ENCODE measurements around the gene MRPS21. TPM values are rescaled to one million over a fixed set of nuclear protein-coding genes. Genes with fewer than 3 reads are reported as not detected.

MRPS21 gene
- total RNA-seq (10 to 100 TPM; 50.1 to 55.0 (median 53.2) TPM), polyA plus RNA-seq (10 to 100 TPM; 53.4 to 87.8 (median 55.6) TPM)
- long read RNA-seq, donor 1, transcript MRPS21-202 (3 exons, 1,226 nt): major isoform, 27 of 37 reads
- long read RNA-seq, donor 1, transcript MRPS21-201 (2 exons, 1,462 nt): minor isoform, 5 of 37 reads
- long read RNA-seq, donor 1, partial matches to known transcripts: 0 of 37 reads
- long read RNA-seq, donor 1, other reads (novel, unspliced or antisense): 5 of 37 reads
- long read RNA-seq, donor 2, transcript MRPS21-202 (3 exons, 1,226 nt): major isoform, 28 of 47 reads
- long read RNA-seq, donor 2, transcript MRPS21-201 (2 exons, 1,462 nt): minor isoform, 18 of 47 reads
- long read RNA-seq, donor 2, partial matches to known transcripts: 0 of 47 reads
- long read RNA-seq, donor 2, other reads (novel, unspliced or antisense): 1 of 47 reads

- DNase-seq (peak; percentile 89 to 95), ATAC-seq (peak; percentile 96 to 99 (median 98))
- Histone ChIP-seq H3K9me3 (no peaks in the 10 kb centered on the region), H3K36me3 (ENCODE audit: insufficient read depth in 1 of 2, low read depth in 1 of 2) (peaks cover 0 to 42% of the 10 kb centered on the region in 2 donors), H3K4me1 (peaks cover 19% of the 10 kb centered on the region), H3K4me3 (peak within 1 kb of the TSS; percentile 79), H3K27me3 (ENCODE audit: insufficient read depth in 3 of 3, low read length in 2 of 3) (no peaks in the 10 kb centered on the region), H3K27ac (peak within 1 kb of the TSS; percentile 86)
- intact Hi-C loops (cut with DNase I): no loop called here
- no peak for TF ChIP-seq CTCF (IDR thresholded peaks at IDR 0.05)
- 5% methylated on average over 43 of the region's 43 CpGs for WGBS, 3 donors
Observed at GRCh38 chr1:150293433-150294253, at the start of gene MRPS21. TSS of gene MRPS21 (plus strand) at chr1:150293861. CDS start at chr1:150294367, 506 bp downstream.

GRCh38 chr1:150249936-150250335 lies 43.7 kb upstream of the MRPS21 start:
- no peak overlapping the region for H3K27ac ChIP-seq
- H3K36me3 ChIP-seq (ENCODE audit: insufficient read depth in 1 of 2, low read depth in 1 of 2): no peaks in the 10 kb centered on the region
- no peak for DNase-seq
- no peaks in the 10 kb centered on the region for H3K4me1 ChIP-seq
- 64 to 79% (median 74%) methylated on average over 2 of the region's 2 CpGs for WGBS, 3 donors
- H3K27me3 ChIP-seq (ENCODE audit: insufficient read depth in 3 of 3, low read length in 2 of 3): no peaks in the 10 kb centered on the region
- no peak overlapping the region for H3K4me3 ChIP-seq
- H3K9me3 ChIP-seq: no peaks in the 10 kb centered on the region
- intact Hi-C loops (cut with DNase I): no loop called here
- TF ChIP-seq CTCF (IDR thresholded peaks at IDR 0.05): no peak
- ATAC-seq: no peak

GRCh38 chr1:150256198-150256553 lies 37.5 kb upstream of the MRPS21 start:
- intact Hi-C loops (cut with DNase I): no loop called here
- ATAC-seq (peak in 1 of 4 donors; percentile 5), DNase-seq (no peak)
- 0 to 1% (median 0%) methylated on average over 1 of the region's 1 CpG for WGBS, 3 donors
- TF ChIP-seq CTCF (IDR thresholded peaks at IDR 0.05): no peak
- no peaks in the 10 kb centered on the region for H3K36me3 ChIP-seq (ENCODE audit: insufficient read depth in 1 of 2, low read depth in 1 of 2)
- no peak overlapping the region for H3K27ac ChIP-seq
- H3K4me1 ChIP-seq: peaks cover 20% of the 10 kb centered on the region
- H3K4me3 ChIP-seq: peak overlapping the region; percentile 54
- H3K9me3 ChIP-seq: no peaks in the 10 kb centered on the region
- no peaks in the 10 kb centered on the region for H3K27me3 ChIP-seq (ENCODE audit: insufficient read depth in 3 of 3, low read length in 2 of 3)

GRCh38 chr1:150256554-150257341 lies 36.9 kb upstream of the MRPS21 start:
- intact Hi-C loops (cut with DNase I): no loop called here
- Histone ChIP-seq H3K4me3 (peak overlapping the region; percentile 54), H3K27me3 (ENCODE audit: insufficient read depth in 3 of 3, low read length in 2 of 3) (no peaks in the 10 kb centered on the region), H3K27ac (no peak overlapping the region), H3K9me3 (no peaks in the 10 kb centered on the region), H3K36me3 (ENCODE audit: insufficient read depth in 1 of 2, low read depth in 1 of 2) (no peaks in the 10 kb centered on the region), H3K4me1 (peaks cover 20% of the 10 kb centered on the region)
- no peak for TF ChIP-seq CTCF (IDR thresholded peaks at IDR 0.05)
- 17 to 30% (median 24%) methylated on average over 14 of the region's 14 CpGs for WGBS, 3 donors
- DNase-seq (no peak), ATAC-seq (peak in 2 of 4 donors; percentile 21 to 34)

Data from psoas muscle (tissue), 8 donors.